Esophagus (tissue), 2 donors: ENCODE data around the gene OXT. TPM values are rescaled to one million over a fixed set of nuclear protein-coding genes. Genes with fewer than 3 reads are reported as not detected.

Source experiments
- polyA plus RNA-seq, 2 donors: library from polyadenylated mRNA; stranded (reverse); fragments of 200-250 nt; gene quantifications; one replicate each; pipeline ENCODE4 v1.2.3, GENCODE V29; 2013
- donor health status: healthy with polysubstance abuse.
- donor health status: Bipolar disorder and iron deficiency.

OXT gene
- polyA plus RNA-seq, 2 donors = 0.13 TPM; not detected in 1

Other genes starting within 250 kb of the OXT start
- 10 to 100 TPM; 18.0 to 49.3 TPM for gene PCED1A, start 231.0 kb upstream of the OXT start, polyA plus RNA-seq
- 10 to 100 TPM; 28.6 to 35.8 TPM for gene VPS16, start 230.9 kb upstream of the OXT start, polyA plus RNA-seq
- 10 to 100 TPM; 11.5 to 21.7 TPM for gene PTPRA, start 198.1 kb upstream of the OXT start, polyA plus RNA-seq
- gene GNRH2, start 28.0 kb upstream of the OXT start, polyA plus RNA-seq = under 1 TPM in 1 of 2 donors, not detected in 1; 0.24 TPM
- gene MRPS26, start 25.6 kb upstream of the OXT start, polyA plus RNA-seq = 10 to 100 TPM; 57.2 to 67.1 TPM
- not detected for gene AVP, start 13.1 kb downstream of the OXT start, polyA plus RNA-seq
- 1 to 10 TPM; 6.6 to 9.7 TPM for gene FASTKD5, start 88.2 kb downstream of the OXT start, polyA plus RNA-seq
- gene UBOX5, start 88.2 kb downstream of the OXT start, polyA plus RNA-seq = 1 to 10 TPM; 2.9 to 3.0 TPM
- gene LZTS3, start 101.9 kb downstream of the OXT start, polyA plus RNA-seq = 1 to 10 TPM; 1.8 TPM
- 10 to 100 TPM; 24.0 to 45.8 TPM for gene DDRGK1, start 133.1 kb downstream of the OXT start, polyA plus RNA-seq
- gene ITPA, start 137.9 kb downstream of the OXT start, polyA plus RNA-seq = 10 to 100 TPM; 55.8 to 73.5 TPM
- gene SLC4A11, start 167.6 kb downstream of the OXT start, polyA plus RNA-seq = 10 to 100 TPM; 11.5 to 19.8 TPM